ENCODE measurements around the gene CYSTM1. TPM values are rescaled to one million over a fixed set of nuclear protein-coding genes. Genes with fewer than 3 reads are reported as not detected.

CYSTM1 gene
- total RNA-seq, 4 donors from 2014 or later = 88.9 to 115 (median 106) TPM

DNA sequence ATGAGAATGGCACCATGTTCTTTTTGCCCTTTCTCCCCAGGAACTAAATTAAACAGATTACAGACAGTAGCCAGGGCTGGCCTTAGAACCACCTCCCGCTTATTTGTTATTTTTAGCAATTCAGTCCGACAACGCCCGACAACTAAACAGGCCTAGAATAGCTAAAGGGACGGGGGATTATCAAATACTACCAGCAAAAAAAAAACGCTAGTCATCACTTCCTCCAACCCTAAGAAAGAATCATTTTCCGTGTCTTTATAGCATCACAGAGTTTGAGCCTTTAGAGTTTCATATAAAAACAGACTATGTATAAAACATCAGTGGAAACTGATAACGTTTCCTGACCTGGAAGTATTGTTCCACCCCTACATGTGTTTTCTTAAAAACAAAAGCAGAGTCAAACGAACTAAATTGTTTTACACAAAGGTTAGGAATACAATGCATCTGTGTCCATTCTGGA, 92.6 kb downstream of the CYSTM1 start:
- TF ChIP-seq, protein P1, sequence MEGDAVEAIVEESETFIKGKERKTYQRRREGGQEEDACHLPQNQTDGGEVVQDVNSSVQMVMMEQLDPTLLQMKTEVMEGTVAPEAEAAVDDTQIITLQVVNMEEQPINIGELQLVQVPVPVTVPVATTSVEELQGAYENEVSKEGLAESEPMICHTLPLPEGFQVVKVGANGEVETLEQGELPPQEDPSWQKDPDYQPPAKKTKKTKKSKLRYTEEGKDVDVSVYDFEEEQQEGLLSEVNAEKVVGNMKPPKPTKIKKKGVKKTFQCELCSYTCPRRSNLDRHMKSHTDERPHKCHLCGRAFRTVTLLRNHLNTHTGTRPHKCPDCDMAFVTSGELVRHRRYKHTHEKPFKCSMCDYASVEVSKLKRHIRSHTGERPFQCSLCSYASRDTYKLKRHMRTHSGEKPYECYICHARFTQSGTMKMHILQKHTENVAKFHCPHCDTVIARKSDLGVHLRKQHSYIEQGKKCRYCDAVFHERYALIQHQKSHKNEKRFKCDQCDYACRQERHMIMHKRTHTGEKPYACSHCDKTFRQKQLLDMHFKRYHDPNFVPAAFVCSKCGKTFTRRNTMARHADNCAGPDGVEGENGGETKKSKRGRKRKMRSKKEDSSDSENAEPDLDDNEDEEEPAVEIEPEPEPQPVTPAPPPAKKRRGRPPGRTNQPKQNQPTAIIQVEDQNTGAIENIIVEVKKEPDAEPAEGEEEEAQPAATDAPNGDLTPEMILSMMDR (IDR thresholded peaks at IDR 0.05; ENCODE audit: low read depth) = no peak

DNA sequence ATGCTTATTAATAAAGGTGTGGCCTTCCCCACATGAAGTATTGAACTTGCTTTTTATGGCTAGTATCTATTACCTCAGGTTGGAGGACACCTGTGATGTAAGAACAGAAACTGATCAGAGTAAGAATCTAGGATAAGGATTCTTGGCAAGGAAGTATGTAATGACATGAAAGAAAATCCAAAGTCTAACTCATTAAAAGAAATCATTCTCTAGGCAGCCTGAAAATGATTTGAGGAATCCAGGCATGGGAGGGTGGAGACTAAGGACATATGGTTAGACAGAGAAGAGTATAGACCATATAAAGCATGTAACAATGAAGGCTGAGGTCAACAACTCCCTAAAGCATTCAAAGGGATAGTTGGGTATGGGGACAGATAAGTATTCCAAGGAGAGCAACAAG, 95.0 kb downstream of the CYSTM1 start:
- TF ChIP-seq, protein P1 (IDR thresholded peaks at IDR 0.05; ENCODE audit: low read depth) = no peak

DNA sequence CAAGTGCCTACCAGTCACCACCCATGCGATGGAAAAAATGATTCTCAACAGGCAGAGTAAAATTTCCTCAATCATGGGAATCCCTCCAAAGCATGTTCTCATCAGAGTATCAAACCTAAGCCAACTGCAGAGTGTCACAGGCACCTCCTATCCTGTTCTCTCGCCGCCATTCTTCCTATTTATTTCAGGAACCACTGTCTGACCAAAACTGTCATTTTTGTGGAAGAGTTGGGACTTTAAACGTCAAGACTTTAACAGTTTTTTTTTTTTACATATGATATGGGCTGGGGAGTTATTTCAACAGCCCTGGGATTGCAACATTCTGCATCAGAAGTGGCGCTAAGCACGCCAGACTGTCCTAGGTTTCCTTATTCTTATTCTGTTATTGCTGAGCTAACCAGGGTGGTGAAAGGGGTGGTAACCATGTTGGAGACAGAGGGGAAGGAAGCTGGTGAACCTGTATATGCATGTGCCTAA, 98.5 kb downstream of the CYSTM1 start:
- TF ChIP-seq, protein P1 (IDR thresholded peaks at IDR 0.05; ENCODE audit: low read depth) = no peak

DNA sequence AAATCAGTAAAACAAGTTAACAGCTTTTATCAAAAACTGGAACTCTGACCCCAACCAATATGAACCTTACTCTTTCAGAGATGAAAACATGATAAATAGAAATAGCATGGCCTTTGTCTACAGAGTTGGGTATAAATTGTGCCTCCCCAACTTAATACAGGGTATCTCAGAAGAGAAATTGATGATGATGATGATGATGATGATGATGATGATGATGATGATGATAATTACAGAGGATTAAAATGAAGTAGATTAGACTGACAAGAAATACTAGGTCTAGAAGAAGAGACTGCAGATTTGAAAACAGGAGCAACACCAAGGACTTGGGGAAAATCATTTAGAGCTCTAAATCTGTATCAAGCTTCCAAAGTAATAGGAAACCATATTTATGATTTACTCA, 100.8 kb downstream of the CYSTM1 start:
- TF ChIP-seq, protein P1 (IDR thresholded peaks at IDR 0.05; ENCODE audit: low read depth) = no peak

DNA sequence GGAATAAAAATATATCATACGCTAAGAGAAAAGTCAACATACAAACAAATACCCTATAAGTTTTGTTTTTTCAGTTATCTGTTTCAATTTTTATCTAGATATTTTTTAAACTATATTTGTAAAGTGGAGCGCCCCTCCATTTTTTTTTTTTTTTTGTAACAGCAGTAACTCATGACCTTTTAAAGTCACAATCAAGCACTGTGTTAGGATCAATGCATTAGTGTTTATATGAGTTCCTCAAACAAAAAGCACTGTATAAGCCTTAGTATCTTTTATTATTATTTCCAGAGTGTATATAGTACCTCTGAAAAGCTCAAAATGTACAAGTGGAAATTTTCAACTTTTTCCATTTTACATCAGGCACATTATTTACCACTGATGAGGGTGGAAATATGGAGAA, 107.3 kb downstream of the CYSTM1 start:
- TF ChIP-seq, protein P1 (IDR thresholded peaks at IDR 0.05; ENCODE audit: low read depth) = no peak

DNA sequence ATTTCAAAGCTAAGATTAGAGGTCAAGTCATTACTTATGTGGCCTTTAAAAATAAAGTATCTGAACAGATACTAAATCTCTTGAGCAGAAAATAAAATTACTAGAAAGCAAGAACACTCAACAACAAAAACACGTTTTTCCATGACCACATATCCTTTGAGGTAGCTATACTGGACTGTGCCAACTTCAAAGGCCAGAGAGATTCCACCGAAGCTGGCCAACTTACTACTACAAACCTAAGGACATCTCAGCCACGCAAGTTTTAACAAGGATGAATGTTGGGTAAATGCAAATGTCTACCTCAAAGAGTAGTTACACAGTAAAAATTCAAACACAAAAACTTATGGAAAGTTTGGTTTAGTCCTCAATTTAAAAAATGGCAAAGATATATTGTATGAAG, 109.0 kb downstream of the CYSTM1 start:
- TF ChIP-seq, protein P1 (IDR thresholded peaks at IDR 0.05; ENCODE audit: low read depth) = no peak

DNA sequence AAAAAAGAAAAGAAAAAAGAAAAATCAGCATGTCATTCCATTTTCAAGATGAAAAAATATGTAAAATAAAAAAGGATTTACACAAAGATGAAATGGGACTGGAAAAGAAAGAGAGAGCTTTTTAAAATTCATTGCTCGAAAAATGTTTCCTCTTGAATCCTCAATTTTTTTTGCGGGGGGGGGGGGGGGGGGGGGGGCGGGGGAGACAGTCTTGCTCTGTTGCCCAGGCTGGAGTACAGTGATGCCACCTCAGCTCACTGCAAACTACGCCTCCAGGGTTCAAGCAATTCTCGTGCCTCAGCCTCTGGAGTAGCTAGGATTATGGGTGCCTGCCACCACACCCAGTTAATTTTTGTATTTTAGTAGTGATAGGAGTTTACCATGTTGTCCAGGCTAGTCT, 111.4 kb downstream of the CYSTM1 start:
- TF ChIP-seq, protein P1 (IDR thresholded peaks at IDR 0.05; ENCODE audit: low read depth) = no peak
